Adrenal gland (tissue), 12 donors: Measurements from ENCODE around the gene PPP2R2D. TPM values are rescaled to one million over a fixed set of nuclear protein-coding genes. Genes with fewer than 3 reads are reported as not detected.
"Not testable (repeated sequence)": the region's sequence is repeated elsewhere in the genome, so short reads cannot be mapped to it uniquely, and the experiment has no call there.

Experiments used
- DNase-seq, 7 donors: peaks; one replicate each; pipeline ENCODE4 v3.0.0-alpha.2; 2019 to 2020
- H3K27ac ChIP-seq, 5 donors: fragments of 200-600 bp; sonication (generic) in 4 of 5; 1 replicate in 3 of 5; 2 replicates in 2 of 5; pipeline versions ENCODE4 v1.5.1 to v1.8.0; 2016 to 2020; ENCODE audit warnings: mild to moderate bottlenecking in 1 of 5
- H3K27me3 ChIP-seq: fragments of 200-600 bp; 2 replicates; pipeline ENCODE4 v1.8.0; 2021
- H3K36me3 ChIP-seq, 2 donors: fragments of 200-600 bp; replicated peaks in 1 of 2; 1 replicate in 1 of 2; 2 replicates in 1 of 2; pipeline versions ENCODE4 v1.5.1 to v1.8.0; 2018 to 2022
- H3K4me1 ChIP-seq, 2 donors: fragments of 200-600 bp; replicated peaks in 1 of 2; 1 replicate in 1 of 2; 2 replicates in 1 of 2; pipeline versions ENCODE4 v1.5.1 to v1.8.0; 2018 to 2021
- H3K4me3 ChIP-seq, 4 donors: fragments of 200-600 bp; sonication (generic) in 3 of 4; one replicate each; pipeline ENCODE4 v1.5.1; 2016 to 2018
- H3K9me3 ChIP-seq, 3 donors: fragments of 200-600 bp; sonication (generic) in 1 of 3; replicated peaks in 1 of 3; 1 replicate in 2 of 3; 2 replicates in 1 of 3; pipeline versions ENCODE4 v1.5.1 to v1.8.0; 2016 to 2021
- CTCF ChIP-seq, 6 experiments: fragments of 450-650 bp in 4 of 6; fragments of 200-600 bp in 2 of 6; sonication (generic) in 1 of 6; IDR thresholded peaks; 1 replicate in 5 of 6; 2 replicates in 1 of 6; pipeline versions ENCODE4 v1.5.1 to v1.8.0; 2016 to 2021; ENCODE audit warnings: antibody characterized with exemption in 6 of 6, mild to moderate bottlenecking in 2 of 6, moderate library complexity in 1 of 6
- POLR2A ChIP-seq, 2 donors: fragments of 450-650 bp; IDR thresholded peaks; one replicate each; pipeline ENCODE4 v1.6.1; 2017; ENCODE audit warnings: antibody characterized with exemption in 2 of 2, mild to moderate bottlenecking in 2 of 2, moderate library complexity in 1 of 2
- WGBS, 4 donors: extraction: QIAGEN DNeasy Blood & Tissue Kit in 2 of 4; methylation state at CpG; one replicate each; pipeline versions ENCODE4 v1.1.5 to v1.1.7; 2013 to 2017; 5-methylcytosine and 5-hydroxymethylcytosine counted together
- intact Hi-C, 2 donors: fragments of 100-400 bp; cut with DNase I; formaldehyde crosslinking; loops; one replicate each; pipeline versions ENCODE4 v1.14.1 to v1.15.0; 2022 to 2023
- polyA plus RNA-seq, 3 donors: library from polyadenylated mRNA; stranded (reverse); fragments of 200-250 nt in 2 of 3; fragments of 350-450 nt in 1 of 3; fragmentation: Illumina TruSeq in 1 of 3; extraction: RNeasy Lipid Tissue Mini Kit (QIAGEN cat#74804) in 1 of 3; gene quantifications; one replicate each; pipeline ENCODE4 v1.2.3, GENCODE V29; 2013 to 2014
- total RNA-seq, 9 donors: library from RNA; depleted of rRNA in 4 of 9; stranded (reverse); fragments of >200 nt in 4 of 9; fragments of 120-200 nt in 1 of 9; fragmentation: NEBNext Ultra II Directional in 1 of 9; extraction: Animal tissue kit (Norgen Biotek cat#: 25700) in 1 of 9; gene quantifications; one replicate each; pipeline versions ENCODE4 v1.1.0 to v1.2.4, GENCODE V29; 2013 to 2023
- donor health status: healthy with polysubstance abuse.
- donor health status: Bipolar disorder and iron deficiency.
- donor health status: DM: yes; HTN: yes; CAD: no.
- donor health status: DM: no; HTN: no; CAD: no.
- donor health status: DM: no; HTN: no; CAD: no.
- donor health status: DM: yes; HTN: yes; CAD: no.

PPP2R2D gene
- total and polyA plus RNA-seq, 12 donors = 37.8 to 83.2 (median 58.9) TPM

DNA sequence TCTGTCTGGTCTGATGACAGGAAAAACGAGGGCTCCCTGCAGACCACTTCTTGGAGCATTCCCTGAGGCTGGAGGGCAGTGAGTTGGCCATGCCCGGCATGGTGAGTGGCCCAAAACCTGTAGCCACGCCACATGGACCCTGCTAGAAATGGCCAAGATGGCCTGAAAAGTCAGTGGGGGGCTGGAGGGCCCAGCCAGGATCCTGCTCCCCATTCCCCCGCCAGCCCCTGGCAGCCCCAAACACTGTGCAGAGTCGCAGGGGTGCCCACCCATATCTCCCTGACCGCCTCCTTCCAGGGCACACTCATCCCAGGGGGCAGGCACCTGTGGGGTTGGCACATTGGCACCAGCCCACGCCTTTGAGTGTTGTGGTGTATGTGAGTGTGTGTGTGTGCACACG, 18.7 kb upstream of the PPP2R2D start:
- intact Hi-C loops = loop anchor here in 1 of 2 donors (10.0 kb wide), 1 partner anchor 63 kb away; no protein-coding TSS in a partner anchor
- H3K4me1 ChIP-seq = no peaks in the 10 kb centered on the region
- H3K27me3 ChIP-seq = no peaks in the 10 kb centered on the region
- no peaks in the 10 kb centered on the region for H3K9me3 ChIP-seq
- no peak overlapping the region for H3K4me3 ChIP-seq
- DNase-seq = peak in 1 of 7 donors; percentile 4
- H3K36me3 ChIP-seq = no peaks in the 10 kb centered on the region
- WGBS, 4 donors = 83 to 96% (median 93%) methylated on average over 5 to 8 of the region's 8 CpGs
- TF ChIP-seq CTCF (IDR thresholded peaks at IDR 0.05) (no peak), POLR2A (IDR thresholded peaks at IDR 0.05) (no peak)
- no peak overlapping the region for H3K27ac ChIP-seq

- intact Hi-C loops = loop anchor here in 1 of 2 donors (10.0 kb wide), 1 partner anchor 62 kb away; no protein-coding TSS in a partner anchor
- DNase-seq = peak in 1 of 7 donors; percentile 5
Measured at GRCh38 chr10:131882590-131883451, 18.0 kb upstream of the PPP2R2D start.

GRCh38 chr10:131883621-131884393, 17.0 kb upstream of the PPP2R2D start:
- 57 to 74% (median 63%) methylated on average over 4 to 7 of the region's 7 CpGs for WGBS, 4 donors
- H3K4me1 ChIP-seq, H3K4me3 ChIP-seq, H3K27me3 ChIP-seq, H3K9me3 ChIP-seq, H3K27ac ChIP-seq, H3K36me3 ChIP-seq: not testable (repeated sequence)
- intact Hi-C loops = loop anchor here in 1 of 2 donors (10.0 kb wide), 1 partner anchor 61 kb away; no protein-coding TSS in a partner anchor
- DNase-seq = peak in 1 of 7 donors; percentile 12

More at GRCh38 chr10:131882590-131883451, 18.0 kb upstream of the PPP2R2D start:
- 81 to 89% (median 87%) methylated on average over 10 of the region's 10 CpGs for WGBS, 4 donors
- TF ChIP-seq POLR2A (IDR thresholded peaks at IDR 0.05) (no peak), CTCF (IDR thresholded peaks at IDR 0.05) (no peak)
- Histone ChIP-seq H3K36me3 (no peaks in the 10 kb centered on the region), H3K4me1 (no peaks in the 10 kb centered on the region), H3K27ac (no peak overlapping the region), H3K9me3 (no peaks in the 10 kb centered on the region), H3K27me3 (no peaks in the 10 kb centered on the region), H3K4me3 (no peak overlapping the region)

- Histone ChIP-seq H3K27ac (no peak overlapping the region), H3K27me3 (no peaks in the 10 kb centered on the region), H3K36me3 (no peaks in the 10 kb centered on the region), H3K9me3 (no peaks in the 10 kb centered on the region), H3K4me1 (no peaks in the 10 kb centered on the region), H3K4me3 (no peak overlapping the region)
- peak; percentile 94 to 98 (median 96) for TF ChIP-seq CTCF (IDR thresholded peaks at IDR 0.05)
- no peak for TF ChIP-seq POLR2A (IDR thresholded peaks at IDR 0.05)
- intact Hi-C loops = loop anchor here (2.0 to 10.0 kb wide), 5 partner anchors 59 to 257 kb away; no protein-coding TSS in a partner anchor
- peak; percentile 70 to 89 (median 84) for DNase-seq
- 14 to 52% (median 33%) methylated on average over 7 to 25 of the region's 25 CpGs for WGBS, 4 donors
Measured at GRCh38 chr10:131885391-131886165, 15.2 kb upstream of the PPP2R2D start.
